SK-N-SH (cell line): ENCODE measurements around the gene TEPSIN. TPM values are rescaled to one million over a fixed set of nuclear protein-coding genes. Genes with fewer than 3 reads are reported as not detected.

Source experiments
- CTCF ChIA-PET: fragments of 300-600, 350-600 bp; formaldehyde crosslinking; extraction: SDS; loops from one replicate; lab custom pipeline; 2021; lab: Yijun Ruan, JAX
- POLR2A ChIA-PET: fragments of 350-600 bp; sonication (Branson Sonifier 250); formaldehyde crosslinking; extraction: SDS; loops from one replicate; lab custom pipeline; 2020; ENCODE audit warnings: antibody characterized with exemption, inconsistent platforms; lab: Yijun Ruan, JAX
- DNase-seq: peaks from one replicate; pipeline ENCODE4 v3.0.0; 2012
- H2AFZ ChIP-seq: fragments of 200-600 bp; sonication (generic); 2 replicates; pipeline ENCODE4 v1.8.1; 2016; ENCODE audit warnings: antibody characterized with exemption, mild to moderate bottlenecking, low read depth
- H3F3A ChIP-seq: fragments of 200-600 bp; sonication (generic); replicated peaks from 2 replicates; pipeline ENCODE3; 2016; ENCODE audit warnings: antibody characterized with exemption, mild to moderate bottlenecking; ENCODE audit not compliant: insufficient read depth
- H3K27ac ChIP-seq, 2 experiments: fragments of 200-500 bp in 1 of 2; fragments of 200-600 bp in 1 of 2; sonication (Bioruptor generic) in 1 of 2; sonication (generic), shearing (Covaris generic) in 1 of 2; 2 replicates each; pipeline versions ENCODE4 v1.5.1 to v1.6.1; 2014 to 2016; ENCODE audit warnings: low read depth in 2 of 2, inconsistent platforms in 1 of 2, low read length in 1 of 2, mild to moderate bottlenecking in 1 of 2, mixed read lengths in 1 of 2
- H3K27me3 ChIP-seq: fragments of 200-600 bp; sonication (generic), shearing (Covaris generic); 2 replicates; pipeline ENCODE4 v1.6.1; 2016; ENCODE audit warnings: mixed run types; ENCODE audit not compliant: insufficient read depth
- H3K36me3 ChIP-seq, 2 experiments: fragments of 200-500 bp in 1 of 2; fragments of 200-600 bp in 1 of 2; sonication (Bioruptor generic) in 1 of 2; sonication (generic) in 1 of 2; replicated peaks in 1 of 2; 2 replicates each; pipeline versions ENCODE3 to v1.5.1; 2014 to 2016; ENCODE audit warnings: low read length in 1 of 2, mild to moderate bottlenecking in 1 of 2; ENCODE audit not compliant: insufficient read depth in 2 of 2, control insufficient read depth in 1 of 2
- H3K4me1 ChIP-seq, 2 experiments: fragments of 200-500 bp in 1 of 2; fragments of 200-600 bp in 1 of 2; sonication (Bioruptor generic) in 1 of 2; sonication (generic), shearing (Covaris generic) in 1 of 2; 2 replicates each; pipeline versions ENCODE4 v1.5.1 to v1.6.1; 2014 to 2016; ENCODE audit warnings: low read depth in 1 of 2, low read length in 1 of 2, mixed run types in 1 of 2; ENCODE audit not compliant: insufficient read depth in 2 of 2, control insufficient read depth in 1 of 2
- H3K4me2 ChIP-seq: fragments of 200-600 bp; sonication (generic), shearing (Covaris generic); 2 replicates; pipeline ENCODE4 v1.6.1; 2017; ENCODE audit warnings: mixed run types
- H3K4me3 ChIP-seq, 2 experiments: fragments of 200-500 bp in 1 of 2; fragments of 200-600 bp in 1 of 2; sonication (Bioruptor generic) in 1 of 2; sonication (generic), shearing (Covaris generic) in 1 of 2; 2 replicates each; pipeline versions ENCODE4 v1.5.1 to v1.8.1; 2014 to 2016; ENCODE audit warnings: low read depth in 2 of 2, inconsistent platforms in 1 of 2, low read length in 1 of 2, mild to moderate bottlenecking in 1 of 2, mixed read lengths in 1 of 2, moderate library complexity in 1 of 2
- H3K79me2 ChIP-seq: fragments of 200-600 bp; sonication (generic); 2 replicates; pipeline ENCODE4 v1.8.1; 2017; ENCODE audit warnings: mild to moderate bottlenecking; ENCODE audit not compliant: insufficient read depth
- H3K9ac ChIP-seq: fragments of 200-600 bp; sonication (generic); 2 replicates; pipeline ENCODE4 v1.6.1; 2017; ENCODE audit warnings: mixed run types
- H3K9me2 ChIP-seq: fragments of 200-600 bp; sonication (generic); 2 replicates; pipeline ENCODE4 v1.6.1; 2017; ENCODE audit warnings: mixed run types
- H3K9me3 ChIP-seq: fragments of 200-600 bp; sonication (generic); 2 replicates; pipeline ENCODE4 v1.6.1; 2017; ENCODE audit warnings: mixed run types, mild to moderate bottlenecking, moderate library complexity
- H4K20me1 ChIP-seq: fragments of 200-600 bp; sonication (generic); 2 replicates; pipeline ENCODE4 v1.6.1; 2017; ENCODE audit warnings: mild to moderate bottlenecking, mixed run types; ENCODE audit not compliant: insufficient read depth
- CHD2 ChIP-seq: fragments of 150-350 bp; IDR thresholded peaks from 2 replicates; pipeline ENCODE4 v1.6.1; 2018; ENCODE audit warnings: low read length; ENCODE audit not compliant: partially characterized antibody
- MXI1 ChIP-seq: IDR thresholded peaks from 2 replicates; pipeline ENCODE4 v1.6.1; 2012; ENCODE audit warnings: mild to moderate bottlenecking, low read depth, low read length, improper control_type of control experiment
- POLR2AphosphoS5 ChIP-seq: IDR thresholded peaks from 2 replicates; pipeline ENCODE4 v1.6.1; 2012; ENCODE audit warnings: low read depth, low read length
- RAD21 ChIP-seq: IDR thresholded peaks from 2 replicates; pipeline ENCODE4 v1.6.1; 2012; ENCODE audit warnings: mild to moderate bottlenecking, low read length
- RFX5 ChIP-seq: IDR thresholded peaks from 2 replicates; pipeline ENCODE4 v1.6.1; 2012; ENCODE audit warnings: mild to moderate bottlenecking, improper control_type of control experiment, low read length
- TAF1 ChIP-seq: IDR thresholded peaks from 2 replicates; pipeline ENCODE4 v1.6.1; 2012; ENCODE audit warnings: low read depth, mild to moderate bottlenecking, low read length, moderate library complexity, borderline replicate concordance
- WGBS: methylation state at CpG from one replicate; pipeline ENCODE4 v1.1.6; 2017; ENCODE audit warnings: low lambda C conversion rate; 5-methylcytosine and 5-hydroxymethylcytosine counted together
- polyA plus RNA-seq, 3 experiments: library from polyadenylated mRNA; depleted of rRNA; stranded (reverse); fragments of >200 nt; gene quantifications; 2 replicates each; pipeline ENCODE4 v1.2.3, GENCODE V29; 2012
- TF ChIP-seq, protein P1 (sequence below): IDR thresholded peaks from 2 replicates; pipeline ENCODE4 v1.4.0; 2012; ENCODE audit warnings: low read depth, borderline replicate concordance

TEPSIN gene
- polyA plus RNA-seq, 1 of the 3 experiments (the other 2 are of a cell fraction) = 35.3 TPM

DNA sequence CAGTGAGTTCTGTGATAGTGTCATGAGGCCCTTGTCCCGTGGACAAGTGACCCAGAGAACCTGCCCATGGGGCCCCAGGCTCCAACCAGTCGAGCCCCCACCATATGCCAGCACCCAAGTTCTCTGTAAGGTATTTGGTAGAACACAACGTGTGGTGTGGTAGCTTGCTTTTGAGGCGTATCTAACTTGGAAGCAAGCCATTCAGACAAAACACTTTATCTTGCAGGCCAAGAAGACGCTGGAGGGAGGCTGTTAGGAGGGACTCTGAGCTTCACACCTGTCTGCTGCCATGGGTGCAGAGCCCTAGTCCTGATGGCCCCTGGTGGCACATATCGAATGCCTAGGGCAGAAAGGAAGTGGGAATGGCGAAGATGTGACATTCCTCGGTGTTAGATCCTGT is 1.9 kb upstream of the TEPSIN start:
- no peaks in the 10 kb centered on the region for H3K9me3 ChIP-seq
- CTCF ChIA-PET = interaction anchor here (0.6 to 12.8 kb wide), 12 partner anchors 11 to 383 kb away, joined by 3 to 133 read pairs (median 4); no protein-coding TSS in a partner anchor
- H3F3A ChIP-seq = peaks cover 4% of the 10 kb centered on the region
- H4K20me1 ChIP-seq = peaks cover 13% of the 10 kb centered on the region
- no peak overlapping the region for H3K9ac ChIP-seq
- H3K4me1 ChIP-seq = peaks cover 0 to 56% of the 10 kb centered on the region in 2 experiments; a peak in 2 of 4 replicates
- no peak for TF ChIP-seq TAF1
- no peak for TF ChIP-seq RFX5
- TF ChIP-seq, all 33 proteins: peak for 0
- peak overlapping the region in 1 of 2 experiments; percentile 90; a peak in 1 of 4 replicates for H3K4me3 ChIP-seq
- H2AFZ ChIP-seq = no peak overlapping the region
- no peaks in the 10 kb centered on the region for H3K27me3 ChIP-seq
- POLR2A ChIA-PET = interaction anchor here (0.6 to 2.3 kb wide), 5 partner anchors 18 to 1513 kb away, joined by 3 to 7 read pairs (median 4); partner anchors contain the start of gene CEP131
- WGBS = 86% methylated on average over 8 of the region's 8 CpGs
- H3K36me3 ChIP-seq = peaks cover 0 to 31% of the 10 kb centered on the region in 2 experiments
- no peak overlapping the region for H3K27ac ChIP-seq
- peaks cover 58% of the 10 kb centered on the region for H3K79me2 ChIP-seq
- no peak for DNase-seq
- no peaks in the 10 kb centered on the region for H3K9me2 ChIP-seq
- peak overlapping the region; percentile 99; the same call in 1 of the 2 replicates for H3K4me2 ChIP-seq

DNA sequence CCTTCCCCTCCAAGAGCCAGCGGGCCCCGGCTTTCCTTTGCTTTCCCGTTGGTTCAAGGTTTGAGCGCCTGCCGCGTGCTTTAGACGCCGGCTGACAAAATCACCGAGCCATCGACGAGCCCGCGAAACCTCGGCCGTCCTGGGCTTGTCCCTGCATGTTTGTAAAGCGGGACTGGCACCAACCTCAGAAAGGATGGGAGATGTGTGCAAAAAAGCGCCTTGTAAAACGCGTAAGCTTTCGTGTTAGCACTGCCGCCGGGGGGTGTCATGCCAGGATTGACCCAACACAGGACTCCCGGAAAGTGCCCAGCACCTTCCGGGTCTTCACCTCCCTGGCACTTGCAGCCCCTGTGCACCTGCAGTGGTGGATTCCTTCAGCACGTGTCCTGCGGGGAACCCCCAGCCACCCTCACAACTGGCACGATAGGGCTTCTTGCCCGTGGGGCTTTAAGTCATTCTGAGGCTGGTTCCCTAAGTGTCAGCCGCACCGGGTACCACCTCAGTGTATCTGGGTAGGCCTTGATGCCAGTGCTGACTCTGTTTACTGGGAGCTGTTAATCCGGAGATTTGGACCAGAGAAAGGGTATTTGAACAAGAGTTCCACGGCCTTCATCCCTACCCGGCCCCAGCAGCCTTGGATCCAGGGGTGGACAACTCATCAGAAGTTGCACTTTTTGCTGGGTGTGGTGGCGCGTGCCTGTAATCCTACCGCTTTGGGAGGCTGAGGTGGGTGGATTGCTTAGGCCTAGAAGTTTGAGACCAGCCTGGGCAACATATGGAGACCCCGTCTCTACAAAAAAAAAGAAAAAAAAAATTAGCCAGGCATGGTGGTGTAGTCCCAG is 1.1 kb upstream of the TEPSIN start:
- ChIA-PET CTCF (interaction anchor here (0.6 to 12.8 kb wide), 15 partner anchors 11 to 384 kb away, joined by 3 to 133 read pairs (median 4); partner anchors contain the start of gene CEP131), POLR2A (interaction anchor here (0.6 to 2.3 kb wide), 12 partner anchors 8 to 1512 kb away, joined by 3 to 7 read pairs (median 4); partner anchors contain the start of genes CEP131 and SLC38A10)
- peaks cover 0 to 47% of the 10 kb centered on the region in 2 experiments; a peak in 2 of 4 replicates for H3K4me1 ChIP-seq
- H4K20me1 ChIP-seq = peaks cover 13% of the 10 kb centered on the region
- H3K4me2 ChIP-seq = peak overlapping the region; percentile 99
- H3K9ac ChIP-seq = peak overlapping the region; percentile 82
- peaks cover 0 to 23% of the 10 kb centered on the region in 2 experiments for H3K36me3 ChIP-seq
- TF ChIP-seq, protein P1, sequence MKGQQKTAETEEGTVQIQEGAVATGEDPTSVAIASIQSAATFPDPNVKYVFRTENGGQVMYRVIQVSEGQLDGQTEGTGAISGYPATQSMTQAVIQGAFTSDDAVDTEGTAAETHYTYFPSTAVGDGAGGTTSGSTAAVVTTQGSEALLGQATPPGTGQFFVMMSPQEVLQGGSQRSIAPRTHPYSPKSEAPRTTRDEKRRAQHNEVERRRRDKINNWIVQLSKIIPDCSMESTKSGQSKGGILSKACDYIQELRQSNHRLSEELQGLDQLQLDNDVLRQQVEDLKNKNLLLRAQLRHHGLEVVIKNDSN = no peak
- TF ChIP-seq RAD21 (no peak), MXI1 (peak; percentile 67), CHD2 (peak; percentile 15), POLR2AphosphoS5 (no peak)
- H3F3A ChIP-seq = peaks cover 4% of the 10 kb centered on the region
- H3K9me2 ChIP-seq = no peaks in the 10 kb centered on the region
- H3K27ac ChIP-seq = peak overlapping the region; percentile 43 to 84; a peak in 3 of 4 replicates
- H3K9me3 ChIP-seq = no peaks in the 10 kb centered on the region
- peak overlapping the region; percentile 90 to 99 for H3K4me3 ChIP-seq
- H3K27me3 ChIP-seq = no peaks in the 10 kb centered on the region
- H3K79me2 ChIP-seq = peaks cover 58% of the 10 kb centered on the region
- peak; percentile 67 for DNase-seq
- 13% methylated on average over 35 of the region's 37 CpGs for WGBS
- no peak overlapping the region for H2AFZ ChIP-seq
